Osteocyte (in vitro differentiated cells): ENCODE results near the gene FLT1. TPM values are rescaled to one million over a fixed set of nuclear protein-coding genes. Genes with fewer than 3 reads are reported as not detected.

Experiments
- DNase-seq: peaks from one replicate; pipeline ENCODE4 v3.0.0; 2021; ENCODE audit warnings: mixed read lengths; ENCODE audit not compliant: unreplicated experiment; ENCODE audit errors: extremely low spot score
- H3K27ac Mint-ChIP-seq: one replicate; pipeline ENCODE4 v1.8.0; 2021; ENCODE audit warnings: mild to moderate bottlenecking, mixed read lengths; ENCODE audit not compliant: unreplicated experiment
- H3K27me3 Mint-ChIP-seq: one replicate; pipeline ENCODE4 v1.8.0; 2021; ENCODE audit warnings: mixed read lengths; ENCODE audit not compliant: unreplicated experiment
- H3K36me3 Mint-ChIP-seq: one replicate; pipeline ENCODE4 v1.8.0; 2021; ENCODE audit warnings: mixed read lengths; ENCODE audit not compliant: unreplicated experiment
- H3K4me1 Mint-ChIP-seq: one replicate; pipeline ENCODE4 v1.8.0; 2021; ENCODE audit warnings: mixed read lengths; ENCODE audit not compliant: unreplicated experiment
- H3K4me3 Mint-ChIP-seq: one replicate; pipeline ENCODE4 v1.8.0; 2021; ENCODE audit warnings: mild to moderate bottlenecking, moderate library complexity, mixed read lengths; ENCODE audit not compliant: unreplicated experiment
- H3K9me3 Mint-ChIP-seq: one replicate; pipeline ENCODE4 v1.8.0; 2021; ENCODE audit warnings: mixed read lengths; ENCODE audit not compliant: unreplicated experiment
- CTCF ChIP-seq: fragments of 200-600 bp; sonication (generic); IDR thresholded peaks from 2 replicates; pipeline ENCODE4 v1.5.0; 2021; ENCODE audit warnings: antibody characterized with exemption, mild to moderate bottlenecking, moderate library complexity
- total RNA-seq: library from RNA; stranded (reverse); gene quantifications from 2 replicates; pipeline ENCODE4 v1.2.1, GENCODE V29; 2021

The FLT1 gene
- total RNA-seq, 1 donor from 2014 or later: 3.4 TPM

GRCh38 chr13:28349907-28350654 lies 144.8 kb downstream of the FLT1 start:
- H3K36me3 Mint-ChIP-seq: no peaks in the 10 kb centered on the region
- no peaks in the 10 kb centered on the region for H3K9me3 Mint-ChIP-seq
- no peak overlapping the region for H3K27ac Mint-ChIP-seq
- no peak overlapping the region for H3K4me3 Mint-ChIP-seq
- no peaks in the 10 kb centered on the region for H3K27me3 Mint-ChIP-seq
- TF ChIP-seq CTCF: no peak
- H3K4me1 Mint-ChIP-seq: peaks cover 3% of the 10 kb centered on the region
- no peak for DNase-seq

- no peaks in the 10 kb centered on the region for H3K27me3 Mint-ChIP-seq
- TF ChIP-seq CTCF: no peak
- H3K4me3 Mint-ChIP-seq: no peak overlapping the region
- no peak overlapping the region for H3K27ac Mint-ChIP-seq
- H3K9me3 Mint-ChIP-seq: no peaks in the 10 kb centered on the region
- DNase-seq: no peak
- H3K36me3 Mint-ChIP-seq: no peaks in the 10 kb centered on the region
- peaks cover 3% of the 10 kb centered on the region for H3K4me1 Mint-ChIP-seq
Measured at GRCh38 chr13:28349371-28349770, 145.6 kb downstream of the FLT1 start.

GRCh38 chr13:28347456-28348371 lies 147.2 kb downstream of the FLT1 start:
- H3K27ac Mint-ChIP-seq: no peak overlapping the region
- no peak for TF ChIP-seq CTCF
- H3K4me1 Mint-ChIP-seq: peaks cover 8% of the 10 kb centered on the region
- H3K36me3 Mint-ChIP-seq: no peaks in the 10 kb centered on the region
- no peak for DNase-seq
- no peak overlapping the region for H3K4me3 Mint-ChIP-seq
- no peaks in the 10 kb centered on the region for H3K27me3 Mint-ChIP-seq
- H3K9me3 Mint-ChIP-seq: no peaks in the 10 kb centered on the region

GRCh38 chr13:28346154-28346553 lies 148.8 kb downstream of the FLT1 start:
- H3K27ac Mint-ChIP-seq: no peak overlapping the region
- no peak for TF ChIP-seq CTCF
- peaks cover 8% of the 10 kb centered on the region for H3K4me1 Mint-ChIP-seq
- H3K36me3 Mint-ChIP-seq: no peaks in the 10 kb centered on the region
- no peak for DNase-seq
- no peaks in the 10 kb centered on the region for H3K27me3 Mint-ChIP-seq
- H3K9me3 Mint-ChIP-seq: no peaks in the 10 kb centered on the region
- no peak overlapping the region for H3K4me3 Mint-ChIP-seq

GRCh38 chr13:28344163-28344562 lies 150.8 kb downstream of the FLT1 start:
- H3K9me3 Mint-ChIP-seq: no peaks in the 10 kb centered on the region

More at GRCh38 chr13:28344163-28344562, 150.8 kb downstream of the FLT1 start:
- Mint-ChIP-seq H3K4me1 (peaks cover 25% of the 10 kb centered on the region), H3K27me3 (no peaks in the 10 kb centered on the region), H3K36me3 (no peaks in the 10 kb centered on the region), H3K4me3 (no peak overlapping the region), H3K27ac (no peak overlapping the region)
- no peak for DNase-seq
- TF ChIP-seq CTCF: no peak
